ENCODE measurements around the gene MAD1L1. TPM values are rescaled to one million over a fixed set of nuclear protein-coding genes. Genes with fewer than 3 reads are reported as not detected.

MAD1L1 gene
- total RNA-seq, 1 donor from 2014 or later: 40.9 TPM

DNA sequence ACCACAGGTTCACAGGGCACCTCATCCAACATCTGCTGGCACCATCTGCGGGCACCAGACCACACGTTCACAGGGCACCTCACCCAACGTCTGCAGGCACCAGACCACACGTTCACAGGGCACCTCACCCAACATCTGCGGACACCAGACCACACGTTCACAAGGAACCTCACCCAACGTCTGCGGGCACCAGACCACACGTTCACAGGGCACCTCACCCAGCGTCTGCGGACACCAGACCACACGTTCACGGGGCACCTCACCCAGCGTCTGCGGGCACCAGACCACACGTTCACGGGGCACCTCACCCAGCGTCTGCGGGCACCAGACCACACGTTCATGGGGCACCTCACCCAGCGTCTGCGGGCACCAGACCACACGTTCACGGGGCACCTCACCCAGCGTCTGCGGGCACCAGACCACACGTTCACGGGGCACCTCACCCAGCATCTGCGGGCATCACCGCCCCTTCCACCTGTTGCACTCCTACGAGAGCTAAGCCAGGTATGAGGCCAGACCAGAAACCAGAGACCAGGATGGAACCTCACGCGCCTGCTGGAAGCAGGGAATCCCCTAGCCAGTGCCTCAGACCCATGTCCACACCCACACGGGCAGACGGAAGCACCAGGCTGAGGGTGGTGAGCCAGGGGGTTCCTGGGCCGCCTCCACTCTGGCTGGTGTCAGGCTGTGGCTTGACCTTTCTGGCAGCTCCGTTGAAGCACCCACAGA is 182.8 kb downstream of the MAD1L1 start:
- peak; percentile 9 for DNase-seq (ENCODE audit: low read depth)

DNA sequence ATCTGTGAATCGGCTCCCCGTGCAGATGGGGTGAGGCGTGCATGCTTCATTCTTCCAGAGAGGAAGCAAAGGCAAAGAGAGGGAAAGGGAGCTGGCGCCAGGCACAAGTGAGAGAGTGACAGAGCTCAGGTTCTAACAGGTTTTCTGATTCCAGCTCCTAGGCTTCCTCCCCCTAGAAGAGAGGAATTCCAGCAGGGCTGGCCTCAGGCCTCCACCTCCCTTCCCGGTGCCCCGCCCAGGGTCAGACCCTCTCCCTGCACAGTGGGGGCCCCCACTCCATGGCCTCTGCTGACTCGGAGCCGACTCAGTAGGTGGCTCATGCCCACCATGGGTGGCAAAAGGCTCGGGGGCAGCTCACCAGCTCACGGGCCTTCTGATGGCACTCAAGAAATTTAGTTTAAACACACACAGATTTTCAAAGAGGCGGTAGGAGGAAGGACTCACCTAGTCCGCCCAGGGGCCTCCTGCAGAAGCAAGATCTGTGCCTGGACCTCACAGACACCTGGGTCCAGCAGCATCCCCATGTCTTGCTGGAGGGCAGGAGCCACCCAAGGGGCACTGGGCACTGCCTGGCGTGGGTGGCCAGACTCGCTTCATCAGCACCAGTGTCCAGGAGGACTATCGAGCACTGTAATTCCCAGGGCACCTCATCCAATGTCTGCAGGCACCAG is 183.5 kb downstream of the MAD1L1 start:
- no peak for DNase-seq (ENCODE audit: low read depth)

DNA sequence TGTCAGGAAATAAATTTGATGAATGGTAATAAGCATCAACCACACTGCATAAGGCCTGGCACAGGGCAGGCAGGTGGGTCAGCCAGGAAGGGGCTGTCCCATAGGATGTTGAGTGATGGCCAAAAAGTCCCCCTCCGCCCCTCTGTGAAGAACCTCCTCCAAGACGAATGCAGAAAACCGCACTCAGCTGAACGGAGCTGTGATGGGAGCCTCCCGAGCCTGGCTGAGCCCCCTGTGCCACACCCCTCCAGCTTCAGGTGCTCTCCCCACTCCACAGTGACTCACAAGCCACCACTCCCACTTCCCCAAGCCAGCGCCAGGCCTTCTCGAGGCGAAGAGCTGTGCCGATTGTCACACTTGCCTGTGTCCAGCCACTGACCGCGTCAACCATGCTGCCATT is 184.2 kb downstream of the MAD1L1 start:
- no peak for DNase-seq (ENCODE audit: low read depth)

DNA sequence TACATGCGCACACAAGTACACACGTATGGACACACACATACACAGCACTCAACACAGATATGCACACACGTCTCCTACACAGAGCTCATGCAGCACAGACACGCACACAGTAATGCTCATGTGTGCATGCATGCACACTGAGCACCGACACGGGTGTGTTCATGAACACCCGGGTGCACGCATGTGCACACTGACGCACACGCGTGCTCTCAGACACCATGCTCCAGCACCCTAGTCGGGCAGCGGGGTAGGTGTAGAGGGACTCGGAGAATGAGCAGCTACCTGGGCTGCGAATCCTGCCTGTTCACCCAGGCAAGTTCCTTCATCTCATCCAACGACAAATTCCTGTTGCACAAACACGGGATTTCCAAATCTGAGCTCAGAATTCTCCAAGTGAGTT is 184.7 kb downstream of the MAD1L1 start:
- no peak for DNase-seq (ENCODE audit: low read depth)

DNA sequence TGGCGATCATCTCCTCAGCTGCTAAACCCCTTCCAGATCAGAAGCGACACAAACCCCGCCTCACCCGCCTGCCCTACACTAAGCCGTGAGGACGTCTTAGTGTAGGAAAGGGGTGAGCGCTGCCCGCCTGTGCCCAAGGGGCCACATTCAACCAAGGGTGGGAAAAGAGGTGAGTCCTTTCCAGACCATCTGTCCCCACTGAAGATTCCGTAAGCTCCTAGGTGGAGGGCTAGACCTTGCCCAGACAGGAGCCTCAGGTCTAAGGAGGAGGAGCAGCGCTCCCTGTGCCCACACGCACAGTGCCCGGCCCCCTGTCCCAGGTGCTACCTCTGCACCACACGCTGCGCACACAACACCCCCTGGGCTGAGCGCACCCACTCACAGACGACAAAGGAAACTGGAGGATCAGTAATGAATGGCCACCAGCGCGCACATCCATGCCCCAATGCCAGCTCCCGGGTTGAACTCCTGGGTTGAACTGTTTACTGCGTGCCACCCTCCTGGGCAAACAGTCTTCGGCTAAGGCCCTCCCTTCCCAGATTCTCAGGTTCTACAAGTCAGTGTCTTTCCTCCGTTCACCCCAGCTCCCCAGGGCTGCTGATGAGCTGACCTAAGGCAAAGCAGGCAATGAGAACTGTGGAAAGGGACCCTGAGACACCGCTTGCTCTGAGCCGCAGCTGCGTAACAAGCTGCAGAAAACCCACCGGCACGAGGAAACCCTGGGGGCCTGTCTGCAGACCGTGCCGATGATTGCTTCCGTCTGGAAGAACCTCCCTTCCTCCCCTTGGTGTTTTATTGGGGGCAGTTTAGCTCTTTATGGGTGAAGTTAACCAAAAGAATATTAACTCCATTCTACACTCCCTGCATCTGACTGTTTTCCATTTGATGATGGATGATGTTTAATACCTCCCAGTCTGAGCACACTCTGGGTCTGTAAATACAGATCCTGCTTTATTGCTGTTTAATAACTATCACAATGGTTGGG is 185.9 kb downstream of the MAD1L1 start:
- no peak for DNase-seq (ENCODE audit: low read depth)

DNA sequence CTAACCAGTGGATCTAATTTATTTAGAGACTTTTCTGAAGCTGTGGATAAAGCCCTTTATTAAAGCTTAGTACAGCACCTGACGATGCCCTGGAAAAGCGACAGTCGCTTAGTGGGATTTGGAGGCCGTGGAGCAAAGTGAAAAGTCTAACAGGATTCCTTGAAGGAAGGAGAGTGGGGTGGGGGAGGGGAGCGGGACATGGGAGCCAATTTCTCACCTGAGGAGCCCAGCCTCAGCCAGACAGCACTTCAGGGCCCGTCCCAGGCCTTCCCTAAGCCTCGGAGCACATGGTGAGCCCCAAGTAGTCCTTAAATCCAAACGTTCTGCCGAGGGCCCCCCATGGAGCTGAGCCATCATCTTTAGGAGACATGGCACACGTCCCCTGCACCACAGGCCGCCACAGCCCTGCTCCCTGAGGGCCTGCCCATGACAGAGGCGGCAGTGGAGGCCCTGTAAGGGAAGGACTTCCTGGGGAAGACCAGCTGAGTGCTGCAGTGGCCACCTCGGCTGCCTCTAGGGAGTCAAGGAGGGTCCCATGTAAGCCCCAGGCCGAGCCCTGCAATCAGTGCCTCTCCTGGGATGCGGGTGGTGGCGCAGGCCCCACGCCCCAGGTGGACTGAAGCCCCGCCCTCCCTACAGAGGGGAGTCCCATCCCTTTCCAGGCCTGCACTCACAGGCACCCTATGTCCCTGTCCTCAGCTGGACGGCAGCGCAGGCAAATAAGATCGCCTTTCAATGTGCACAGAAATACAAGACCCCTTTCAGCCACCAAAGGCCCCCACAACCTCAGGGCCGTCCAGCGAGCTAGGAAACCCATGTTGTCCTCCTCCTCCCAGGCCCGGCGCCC is 187.0 kb downstream of the MAD1L1 start:
- DNase-seq (ENCODE audit: low read depth): no peak

DNA sequence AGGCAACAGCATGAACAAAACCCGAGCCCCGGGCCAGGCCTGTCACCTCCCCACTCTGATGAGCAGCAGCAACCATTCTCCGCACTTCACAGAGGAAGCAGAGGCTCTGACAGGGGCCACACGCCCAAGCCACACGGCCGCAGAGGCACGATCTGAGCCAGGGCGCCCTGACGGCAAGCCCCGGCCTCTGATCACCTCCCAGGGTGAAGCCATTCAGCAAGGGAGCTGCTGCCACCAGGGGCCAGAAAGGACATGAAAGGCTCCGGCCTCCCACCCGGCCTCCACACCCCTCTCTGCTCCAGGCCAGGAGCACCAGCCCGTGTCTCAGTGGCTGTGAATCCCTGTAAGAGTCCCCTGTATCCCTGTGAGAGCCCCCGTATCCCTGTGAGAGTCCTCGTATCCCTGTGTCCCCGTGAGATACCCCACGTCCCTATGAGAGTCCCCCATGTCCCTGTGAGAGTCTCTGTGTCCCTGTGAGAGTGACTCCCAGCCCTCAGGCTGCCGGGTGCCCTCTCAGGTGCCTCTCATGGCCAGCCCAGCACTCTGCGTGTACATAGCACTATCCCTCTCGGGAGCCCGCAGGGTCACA is 187.8 kb downstream of the MAD1L1 start:
- no peak for DNase-seq (ENCODE audit: low read depth)

DNA sequence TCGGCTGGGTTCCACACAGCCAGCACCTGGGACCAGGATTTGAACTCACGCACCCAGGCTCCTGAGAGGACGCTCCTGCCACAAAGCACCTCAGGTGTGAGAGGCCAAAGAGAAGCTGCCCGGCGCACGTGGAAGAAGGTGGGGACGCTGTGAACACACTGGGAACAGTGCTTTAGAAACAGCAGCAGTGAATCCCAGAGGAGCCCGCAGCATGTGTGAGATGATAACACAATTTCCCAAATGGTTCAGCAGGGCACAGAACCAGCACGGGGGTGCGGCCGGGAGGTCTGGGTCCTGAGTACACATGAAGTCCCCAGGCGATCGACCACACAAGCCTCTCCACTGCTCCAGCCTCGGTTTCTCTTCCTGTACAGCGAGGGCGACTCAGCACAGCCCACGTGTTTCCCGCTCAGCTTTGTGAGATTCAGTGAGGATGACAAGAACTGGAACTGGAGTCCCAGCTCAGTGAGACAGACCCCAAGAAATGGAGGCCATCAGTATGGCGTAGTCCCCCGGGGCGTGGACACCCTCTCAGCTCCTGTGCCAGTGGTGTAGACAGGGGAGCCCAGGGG is 188.3 kb downstream of the MAD1L1 start:
- no peak for DNase-seq (ENCODE audit: low read depth)

DNA sequence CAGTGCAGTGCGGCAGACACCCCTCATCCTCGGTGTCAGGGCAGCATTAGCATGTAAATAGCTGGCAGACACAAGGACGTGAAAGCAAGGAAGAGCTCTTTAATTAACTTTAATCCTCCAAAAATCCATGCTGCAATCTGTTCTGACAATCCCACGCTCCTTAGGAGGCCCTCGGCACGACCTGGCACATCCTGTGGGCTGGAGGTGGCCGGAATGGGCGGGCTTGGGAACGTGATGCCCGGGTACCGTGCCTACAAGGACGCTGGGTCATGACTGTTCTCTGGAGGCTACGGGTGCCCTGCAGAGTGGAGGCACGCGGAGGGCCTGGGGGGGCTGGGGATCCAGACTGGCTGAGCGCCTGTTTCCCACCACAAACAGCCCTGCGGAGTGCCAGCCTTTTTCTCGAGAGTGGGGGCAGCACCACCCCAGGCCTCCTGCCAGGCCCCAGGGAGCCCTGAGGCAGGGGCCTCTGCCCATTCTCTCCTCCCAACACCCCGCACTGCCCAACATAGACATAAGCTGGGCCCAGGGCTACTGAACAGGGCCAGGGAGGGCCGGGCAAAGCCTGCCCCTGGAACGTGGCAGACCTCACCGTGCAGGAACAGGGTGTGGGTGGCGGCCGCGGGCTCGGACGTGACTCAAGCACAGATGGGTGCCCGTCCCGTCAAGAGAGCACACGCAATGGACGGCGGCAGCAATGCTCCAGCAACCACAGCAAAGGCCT is 189.3 kb downstream of the MAD1L1 start:
- DNase-seq (ENCODE audit: low read depth): no peak

DNA sequence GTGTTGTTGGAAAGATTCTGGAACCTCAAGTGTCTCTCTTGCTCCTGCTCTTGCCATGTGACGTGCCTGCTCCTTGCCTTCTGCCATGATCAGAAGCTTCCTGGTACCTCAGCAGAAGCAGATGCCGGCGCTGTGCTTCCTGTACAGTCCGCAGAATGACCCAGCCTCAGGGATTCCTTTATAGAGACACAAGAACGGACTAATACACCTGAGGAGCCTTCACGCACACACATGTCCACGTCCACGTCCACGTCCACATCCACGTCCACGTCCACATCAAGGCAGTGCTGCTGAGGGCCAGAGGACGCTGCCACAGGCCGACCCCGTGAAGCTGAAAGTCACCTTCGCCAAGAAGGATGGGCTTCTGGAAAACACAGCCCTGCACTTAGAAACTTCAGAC is 190.1 kb downstream of the MAD1L1 start:
- DNase-seq (ENCODE audit: low read depth): no peak

DNA sequence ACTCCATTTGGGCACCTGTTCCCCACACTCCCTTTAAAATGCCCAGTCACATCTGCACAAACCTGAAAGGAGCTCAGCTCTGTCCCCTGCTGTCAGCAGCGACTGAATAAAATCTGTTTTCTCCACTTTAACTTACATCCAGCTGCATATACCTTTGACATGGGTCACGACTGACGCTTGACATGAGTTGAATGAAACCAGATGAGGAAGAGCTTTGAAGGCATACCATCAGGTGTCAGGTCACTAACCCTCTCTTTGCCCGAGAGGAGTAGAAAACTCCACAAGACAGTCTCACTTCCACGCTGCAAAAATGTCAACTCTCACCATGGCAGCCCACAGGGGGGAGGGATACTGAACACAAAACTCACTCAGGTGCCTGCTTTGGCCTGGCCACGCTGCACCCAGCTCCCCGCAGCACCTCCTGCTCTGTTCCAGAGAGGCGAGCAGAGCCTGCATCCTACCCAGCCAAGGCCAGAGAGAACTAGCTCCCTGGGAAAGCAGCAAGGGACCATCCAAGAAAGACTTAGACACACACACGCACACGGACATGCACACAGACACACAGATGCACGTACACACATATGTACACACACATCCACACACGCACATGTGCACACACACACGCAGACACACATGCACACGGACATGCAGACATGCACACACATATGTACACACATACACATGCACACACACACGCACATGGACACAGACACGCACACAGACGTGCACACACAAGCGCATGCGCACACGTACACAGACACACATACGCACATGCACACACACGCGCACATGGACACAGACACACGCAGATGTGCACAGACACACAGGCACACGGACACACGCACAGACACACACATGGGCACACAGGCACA is 191.0 kb downstream of the MAD1L1 start:
- DNase-seq (ENCODE audit: low read depth): no peak

DNA sequence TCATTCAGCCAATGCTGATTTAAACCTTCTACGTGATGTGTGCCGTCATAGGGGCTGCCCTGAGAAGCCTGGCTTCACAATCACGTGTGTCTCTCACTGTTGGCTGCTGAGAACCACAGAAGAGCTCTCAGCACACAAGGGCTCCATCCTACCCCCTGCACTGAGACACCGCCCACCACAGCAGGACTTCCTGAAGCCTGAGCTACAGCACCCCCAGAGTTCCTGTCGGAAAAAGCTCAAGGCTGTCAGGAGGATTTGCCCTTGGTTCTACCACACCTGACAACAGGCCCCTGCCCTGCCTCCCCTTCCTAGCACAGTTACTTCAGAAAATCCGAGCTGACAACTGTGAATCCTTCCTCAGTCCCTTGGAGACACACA is 191.9 kb downstream of the MAD1L1 start:
- DNase-seq (ENCODE audit: low read depth): no peak

DNA sequence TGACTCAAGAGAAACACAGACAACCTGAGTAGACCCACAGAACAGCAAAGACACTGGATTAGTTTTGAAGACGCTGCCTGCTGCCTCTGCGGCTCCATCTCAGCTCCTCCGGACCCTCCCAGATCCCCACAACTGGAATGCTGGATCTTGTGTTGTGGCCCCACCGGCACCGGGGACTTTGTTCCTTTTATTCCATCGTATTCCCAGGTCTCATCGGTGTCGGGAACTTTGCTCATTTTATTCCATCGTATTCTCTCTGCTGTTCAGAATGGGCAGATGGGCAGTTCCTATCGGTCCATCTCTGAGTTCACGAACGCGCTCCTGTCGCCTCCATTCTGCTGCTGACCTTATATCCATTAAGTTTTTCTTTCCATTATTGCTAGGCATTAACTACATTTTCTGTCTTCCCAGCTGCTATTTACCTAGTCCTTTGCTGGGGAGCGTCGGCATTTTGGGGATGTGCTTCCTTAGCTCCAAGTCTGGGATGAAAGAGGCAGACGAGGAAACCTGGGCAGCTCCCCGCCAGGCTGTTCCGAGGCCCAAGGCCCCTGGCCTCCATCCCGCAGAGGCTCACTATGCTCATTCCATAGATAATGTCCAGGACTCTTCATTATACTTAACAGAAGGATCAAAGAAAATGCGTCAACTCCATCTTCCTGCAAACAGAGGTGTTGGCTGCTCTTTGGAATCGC is 192.4 kb downstream of the MAD1L1 start:
- DNase-seq (ENCODE audit: low read depth): no peak

DNA sequence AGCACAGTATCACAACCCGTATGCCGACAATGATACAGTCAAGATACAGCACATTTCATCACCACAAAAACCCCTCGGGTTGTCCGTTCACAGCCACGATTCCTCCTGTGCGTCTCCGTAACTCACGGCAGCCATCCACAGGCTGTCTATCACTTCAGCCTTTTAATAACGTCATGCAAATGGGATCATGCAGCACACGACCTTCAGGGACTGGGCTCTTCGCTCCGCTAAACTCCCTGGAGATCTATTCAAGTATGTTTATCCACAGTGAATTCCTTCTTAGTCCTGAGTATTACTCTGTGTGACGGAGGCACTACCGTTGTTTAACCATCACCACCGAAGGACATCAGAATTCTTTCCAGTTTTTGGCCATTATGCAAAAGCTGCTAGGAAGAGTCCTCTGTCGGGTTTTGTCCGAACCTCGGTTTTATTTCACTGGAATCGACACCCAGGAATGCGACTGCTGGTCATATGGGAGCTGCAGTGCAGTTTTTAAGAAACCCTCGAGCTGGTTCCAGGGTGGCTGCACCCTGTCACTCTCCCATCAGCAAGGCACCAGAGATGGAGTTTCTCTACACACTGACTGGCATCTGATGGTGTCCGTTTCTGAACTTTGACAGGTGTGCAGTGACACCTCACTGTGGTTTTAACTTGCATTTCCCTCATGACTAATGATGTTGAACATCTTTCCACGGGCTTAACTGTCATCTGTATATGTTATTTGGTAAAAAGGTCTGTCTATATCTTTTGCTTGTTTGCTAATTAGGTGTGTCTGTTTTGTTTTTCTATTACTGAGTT is 193.6 kb downstream of the MAD1L1 start:
- peak; percentile 39 for DNase-seq (ENCODE audit: low read depth)

DNA sequence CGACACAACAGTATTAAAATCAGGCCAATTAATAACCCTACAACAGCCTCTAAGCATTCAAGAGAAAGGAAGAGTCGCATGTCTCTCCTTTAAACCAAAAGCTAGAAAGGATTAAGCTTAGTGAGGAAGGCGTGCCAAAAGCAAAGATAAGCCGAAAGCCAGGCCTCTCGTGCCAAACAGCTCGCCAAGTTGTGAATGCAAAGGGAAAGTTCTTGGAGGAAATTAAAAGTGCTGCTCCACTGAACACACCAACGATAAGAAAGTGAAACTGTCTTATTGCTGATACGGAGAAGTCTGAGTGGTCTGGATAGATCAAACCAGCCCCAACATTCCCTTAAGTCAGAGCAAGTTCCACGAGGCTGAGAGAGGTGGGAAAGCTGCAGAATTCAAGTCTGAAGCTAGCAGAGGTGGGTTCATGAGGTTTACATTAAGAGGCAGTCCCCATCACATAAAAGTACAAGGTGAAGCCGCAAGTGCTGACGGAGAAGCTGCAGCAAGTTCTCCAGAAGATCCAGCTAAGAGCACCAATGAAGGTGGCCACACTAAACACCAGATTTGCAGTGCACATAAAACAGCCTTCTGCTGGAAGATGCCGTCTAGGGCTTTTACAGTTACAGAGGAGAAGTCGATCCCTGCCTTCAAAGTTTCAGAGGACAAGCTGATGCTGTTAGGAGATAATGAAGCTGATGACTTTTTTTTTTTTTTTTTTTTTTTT is 194.8 kb downstream of the MAD1L1 start:
- DNase-seq (ENCODE audit: low read depth): no peak

DNA sequence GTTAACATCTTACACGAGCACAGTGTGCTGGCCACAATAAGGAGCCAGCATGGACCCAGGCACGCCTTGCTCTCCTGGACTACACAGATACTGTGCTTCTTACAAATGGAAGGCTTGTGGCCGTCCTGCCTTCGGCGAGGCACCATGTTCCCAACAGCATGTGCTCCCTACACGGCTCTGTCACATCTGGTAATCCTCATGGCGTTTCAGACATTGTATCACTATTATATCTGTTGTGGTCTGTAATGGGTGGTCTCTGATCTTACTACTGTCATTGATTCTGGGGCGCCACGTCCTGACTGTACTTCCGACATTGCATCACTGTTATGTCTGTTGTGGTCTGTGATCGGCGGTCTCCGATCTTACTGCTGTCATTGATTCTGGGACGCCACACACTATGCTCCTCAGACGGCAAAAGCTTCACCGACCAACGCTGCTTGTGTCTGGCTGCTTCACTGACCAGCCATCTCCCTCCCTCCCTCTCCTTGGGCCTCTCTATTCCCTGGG is 195.4 kb downstream of the MAD1L1 start:
- DNase-seq (ENCODE audit: low read depth): no peak
